Omental fat pad (tissue), 4 donors: Measurements from ENCODE around the gene CHCHD2. TPM values are rescaled to one million over a fixed set of nuclear protein-coding genes. Genes with fewer than 3 reads are reported as not detected.
A peak's percentile ranks its signal among the peaks of the same experiment; 100 is the strongest.
"Not testable (repeated sequence)": the region's sequence is repeated elsewhere in the genome, so short reads cannot be mapped to it uniquely, and the experiment has no call there.

Experiments used
- ATAC-seq: fragments of 150-250 bp; one replicate; pipeline ENCODE4 v1.9.1; 2016; ENCODE audit warnings: mild to moderate bottlenecking, moderate library complexity; ENCODE audit not compliant: low FRiP score
- DNase-seq: peaks from one replicate; pipeline ENCODE4 v3.0.0-alpha.2; 2019; ENCODE audit warnings: low spot score
- CTCF ChIP-seq, 3 donors: fragments of 450-650 bp; IDR thresholded peaks; one replicate each; pipeline ENCODE4 v1.5.1; 2016 to 2017; ENCODE audit warnings: antibody characterized with exemption in 3 of 3, mild to moderate bottlenecking in 3 of 3, moderate library complexity in 2 of 3
- total RNA-seq, 4 donors: library from RNA; depleted of rRNA; stranded (reverse); fragments of >200 nt; gene quantifications; one replicate each; pipeline ENCODE4 v1.1.0, GENCODE V29; 2016

The CHCHD2 gene
- total RNA-seq, 4 donors from 2014 or later: 287 to 328 (median 295) TPM

DNA sequence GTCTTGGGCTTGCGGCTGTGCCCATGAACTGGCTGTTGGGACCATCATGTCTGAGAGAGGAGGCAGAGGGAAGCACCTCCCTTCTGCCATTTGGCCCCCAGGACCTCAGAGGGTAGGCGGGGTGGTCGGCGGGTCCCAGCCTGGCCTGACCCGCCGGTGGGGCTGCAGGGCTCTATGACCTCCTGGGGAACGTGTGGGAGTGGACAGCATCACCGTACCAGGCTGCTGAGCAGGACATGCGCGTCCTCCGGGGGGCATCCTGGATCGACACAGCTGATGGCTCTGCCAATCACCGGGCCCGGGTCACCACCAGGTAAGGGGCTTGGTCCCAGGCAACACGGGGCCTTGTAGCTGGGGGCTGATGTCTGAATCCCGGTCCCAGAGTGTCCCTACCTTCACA is 28.1 kb downstream of the CHCHD2 start:
- no peak for TF ChIP-seq CTCF (IDR thresholded peaks at IDR 0.05)
- ATAC-seq (no peak), DNase-seq (no peak)

- ATAC-seq (no peak), DNase-seq (no peak)
- TF ChIP-seq CTCF (IDR thresholded peaks at IDR 0.05): no peak
These were observed 28.6 kb downstream of the CHCHD2 start for GRCh38 chr7:56077681-56078080.

GRCh38 chr7:56074371-56074791 is 31.9 kb downstream of the CHCHD2 start:
- DNase-seq (peak; percentile 73), ATAC-seq (peak; percentile 89)
- TF ChIP-seq CTCF (IDR thresholded peaks at IDR 0.05): peak in 1 of 3 donors; percentile 55

DNA sequence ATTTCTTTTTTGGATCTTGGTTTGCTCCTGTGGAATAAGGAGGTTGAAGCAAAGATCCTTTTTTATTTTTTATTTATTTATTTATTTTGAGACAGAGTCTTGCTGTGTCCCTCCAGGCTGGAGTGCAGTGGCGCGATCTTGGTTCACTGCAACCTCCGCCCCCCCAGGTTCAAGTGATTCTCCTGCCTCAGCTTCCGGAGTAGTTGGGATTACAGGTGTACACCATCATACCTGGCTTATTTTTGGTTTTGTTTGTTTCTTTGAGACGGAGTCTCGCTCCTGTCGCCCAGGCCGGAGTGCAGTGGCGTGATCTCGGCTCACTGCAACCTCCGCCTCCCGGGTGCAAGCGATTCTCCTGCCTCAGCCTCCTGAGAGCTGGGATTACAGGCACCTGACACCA is 39.9 kb downstream of the CHCHD2 start:
- not testable (repeated sequence) for DNase-seq, ATAC-seq

DNA sequence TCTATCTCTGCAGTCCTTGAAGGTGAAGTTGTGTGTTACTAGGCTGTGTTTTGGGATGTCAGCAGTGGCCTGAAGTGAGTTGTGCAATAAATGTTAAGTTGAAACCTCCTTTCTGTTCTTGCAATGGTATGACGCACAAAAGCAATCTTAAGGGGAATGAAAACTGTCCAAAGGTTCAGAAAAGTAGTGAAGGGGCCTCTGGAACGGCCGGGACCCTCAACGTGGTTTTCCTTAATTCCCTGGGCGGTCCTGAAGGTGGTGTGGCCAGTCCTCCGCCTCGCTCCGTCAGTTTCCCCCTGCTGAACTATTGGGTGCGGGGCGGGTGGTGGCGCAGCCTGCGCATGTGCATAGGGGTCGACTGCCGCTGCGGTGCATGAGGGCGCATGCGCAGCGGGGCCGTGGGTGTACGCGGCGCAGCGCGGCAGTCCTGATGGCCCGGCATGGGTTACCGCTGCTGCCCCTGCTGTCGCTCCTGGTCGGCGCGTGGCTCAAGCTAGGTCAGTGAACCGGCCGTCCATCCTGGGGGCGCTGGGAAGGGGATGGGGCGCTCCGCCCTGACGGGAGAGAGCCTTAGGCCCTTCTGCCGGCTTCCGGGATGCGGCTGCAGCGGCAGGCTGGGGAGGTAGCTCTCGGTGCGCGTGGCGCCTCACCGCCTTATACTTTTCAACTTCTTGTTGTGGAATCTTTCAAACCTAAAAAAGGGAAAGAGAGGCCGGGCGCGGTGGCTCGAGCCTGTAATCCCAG is 42.2 kb downstream of the CHCHD2 start, which contains the start of gene SUMF2:
Gene SUMF2 (plus strand): TSS at position 405 of the 744 bp plus-strand sequence. CDS start 26 bp downstream, at position 431.
- ATAC-seq: peak; percentile 99
- no peak for TF ChIP-seq CTCF (IDR thresholded peaks at IDR 0.05)
- DNase-seq: peak; percentile 78

DNA sequence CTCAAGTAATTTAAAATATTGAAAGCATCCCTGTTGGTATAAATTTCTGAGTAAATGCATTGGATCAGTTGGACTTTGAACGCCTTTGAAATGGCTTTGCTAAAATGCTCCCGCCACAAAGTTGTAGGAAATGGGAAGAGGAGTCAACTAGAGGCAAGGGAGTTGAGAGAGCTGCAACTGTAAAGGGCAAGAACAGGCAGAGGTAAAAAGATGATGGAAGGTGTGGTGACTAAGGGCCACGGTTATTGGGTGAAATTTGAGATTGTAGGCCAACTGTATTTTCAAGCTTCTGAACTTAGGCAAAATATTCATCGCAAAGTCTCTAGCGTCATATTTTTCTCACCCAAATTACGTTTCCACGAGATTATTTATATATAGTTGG is 42.8 kb downstream of the CHCHD2 start:
- ATAC-seq: peak; percentile 15
- no peak for TF ChIP-seq CTCF (IDR thresholded peaks at IDR 0.05)
- no peak for DNase-seq

DNA sequence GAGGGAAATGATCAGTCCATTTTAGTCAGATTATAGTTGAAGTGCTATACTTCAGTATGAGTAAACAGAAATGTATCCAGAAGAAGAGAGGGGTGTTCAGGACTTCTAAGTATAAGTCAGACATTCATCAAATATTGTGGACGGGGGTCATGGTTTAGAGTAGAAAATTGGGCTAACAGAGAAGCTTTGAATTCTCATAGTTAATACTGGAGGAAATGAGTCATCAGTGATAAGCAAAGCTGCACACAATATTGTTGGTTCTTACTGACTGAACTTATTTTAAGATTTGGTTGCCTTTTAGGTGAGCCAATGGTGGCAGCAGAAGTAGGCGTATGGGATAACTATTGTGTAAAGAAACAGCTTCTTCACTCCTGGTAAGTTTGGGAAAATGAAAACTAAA is 43.9 kb downstream of the CHCHD2 start:
- TF ChIP-seq CTCF (IDR thresholded peaks at IDR 0.05): no peak
- DNase-seq: no peak
- ATAC-seq: peak; percentile 19
